Dermis microvascular lymphatic vessel endothelial cell (primary cell): ENCODE measurements around the gene KRT4. TPM values are rescaled to one million over a fixed set of nuclear protein-coding genes. Genes with fewer than 3 reads are reported as not detected.

Experiments used
- DNase-seq, 2 donors: peaks; one replicate each; pipeline versions ENCODE4 v3.0.0 to v3.0.0-alpha.2; 2010; ENCODE audit warnings: low read depth in 2 of 2
- total RNA-seq: library from RNA; depleted of rRNA; stranded (reverse); fragments of >200 nt; gene quantifications from 2 replicates; pipeline ENCODE4 v1.2.1, GENCODE V29; 2014

KRT4 gene
- total RNA-seq, 1 donor from 2014 or later: not detected

- no peak for DNase-seq
Measured at GRCh38 chr12:52821826-52822660, 8.1 kb upstream of the KRT4 start.

- no peak for DNase-seq
Measured at GRCh38 chr12:52821071-52821730, 7.3 kb upstream of the KRT4 start.

GRCh38 chr12:52820521-52820920 lies 6.6 kb upstream of the KRT4 start:
- DNase-seq: no peak

GRCh38 chr12:52819731-52820510 lies 6.0 kb upstream of the KRT4 start:
- no peak for DNase-seq

- no peak for DNase-seq
Measured at GRCh38 chr12:52818887-52819420, 5.0 kb upstream of the KRT4 start.

- DNase-seq: no peak
Measured at GRCh38 chr12:52818388-52818787, 4.5 kb upstream of the KRT4 start.

- DNase-seq: no peak
Measured at GRCh38 chr12:52817699-52818238, 3.9 kb upstream of the KRT4 start.

GRCh38 chr12:52817003-52817698 lies 3.2 kb upstream of the KRT4 start:
- no peak for DNase-seq

- no peak for DNase-seq
Measured at GRCh38 chr12:52815676-52816588, 2.0 kb upstream of the KRT4 start.

- DNase-seq: no peak
Measured at GRCh38 chr12:52815161-52815560, 1.2 kb upstream of the KRT4 start.

- no peak for DNase-seq
Measured at GRCh38 chr12:52814710-52815155, 817 bp upstream of the KRT4 start.

GRCh38 chr12:52813203-52813819 lies 605 bp downstream of the KRT4 start:
- DNase-seq: no peak

GRCh38 chr12:52812749-52813148 lies 1.2 kb downstream of the KRT4 start:
- DNase-seq: no peak

GRCh38 chr12:52812073-52812400 lies 1.9 kb downstream of the KRT4 start:
- no peak for DNase-seq

- no peak for DNase-seq
Measured at GRCh38 chr12:52811191-52812072, 2.5 kb downstream of the KRT4 start.

GRCh38 chr12:52810554-52810953 lies 3.4 kb downstream of the KRT4 start:
- no peak for DNase-seq

GRCh38 chr12:52809166-52809565 lies 4.8 kb downstream of the KRT4 start:
- no peak for DNase-seq

GRCh38 chr12:52808573-52809160 lies 5.2 kb downstream of the KRT4 start:
- DNase-seq: no peak
